Measurements from ENCODE around the gene CIT.
A peak's percentile ranks its signal among the peaks of the same experiment; 100 is the strongest.

DNA sequence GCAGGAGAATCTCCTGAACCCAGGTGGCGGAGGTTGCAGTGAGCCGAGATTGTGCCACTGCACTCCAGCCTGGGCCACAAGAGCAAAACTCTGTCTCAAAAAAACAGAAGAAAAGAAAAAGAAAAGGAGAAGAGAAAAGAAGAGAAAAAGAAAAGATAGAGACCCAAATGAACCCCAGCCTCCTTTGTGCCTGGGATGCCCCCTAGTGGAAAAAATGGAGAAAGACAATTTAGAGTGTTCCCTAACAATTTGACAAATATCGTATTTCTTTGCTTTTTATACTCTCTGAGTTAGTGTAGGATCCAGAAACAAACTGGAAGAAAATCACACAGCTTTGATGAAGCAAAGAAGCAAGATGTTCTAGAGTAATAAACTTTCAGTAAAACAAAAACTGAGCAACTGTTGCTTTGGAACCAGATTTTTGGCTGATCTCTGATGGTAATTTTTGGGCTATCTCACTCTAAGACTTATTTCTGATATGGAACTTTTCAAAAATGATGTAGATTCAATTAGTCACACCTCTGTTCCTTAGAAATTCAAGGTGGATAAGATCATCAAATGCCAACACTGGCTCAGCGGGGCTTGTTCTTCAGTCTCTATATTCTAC lies 227.8 kb downstream of the CIT start:
- TF ChIP-seq, protein P1, sequence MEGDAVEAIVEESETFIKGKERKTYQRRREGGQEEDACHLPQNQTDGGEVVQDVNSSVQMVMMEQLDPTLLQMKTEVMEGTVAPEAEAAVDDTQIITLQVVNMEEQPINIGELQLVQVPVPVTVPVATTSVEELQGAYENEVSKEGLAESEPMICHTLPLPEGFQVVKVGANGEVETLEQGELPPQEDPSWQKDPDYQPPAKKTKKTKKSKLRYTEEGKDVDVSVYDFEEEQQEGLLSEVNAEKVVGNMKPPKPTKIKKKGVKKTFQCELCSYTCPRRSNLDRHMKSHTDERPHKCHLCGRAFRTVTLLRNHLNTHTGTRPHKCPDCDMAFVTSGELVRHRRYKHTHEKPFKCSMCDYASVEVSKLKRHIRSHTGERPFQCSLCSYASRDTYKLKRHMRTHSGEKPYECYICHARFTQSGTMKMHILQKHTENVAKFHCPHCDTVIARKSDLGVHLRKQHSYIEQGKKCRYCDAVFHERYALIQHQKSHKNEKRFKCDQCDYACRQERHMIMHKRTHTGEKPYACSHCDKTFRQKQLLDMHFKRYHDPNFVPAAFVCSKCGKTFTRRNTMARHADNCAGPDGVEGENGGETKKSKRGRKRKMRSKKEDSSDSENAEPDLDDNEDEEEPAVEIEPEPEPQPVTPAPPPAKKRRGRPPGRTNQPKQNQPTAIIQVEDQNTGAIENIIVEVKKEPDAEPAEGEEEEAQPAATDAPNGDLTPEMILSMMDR (IDR thresholded peaks at IDR 0.05): peak; percentile 56 to 83 (median 81)
- no peak for TF ChIP-seq POLR2A (IDR thresholded peaks at IDR 0.05)
